ENCODE results near the gene B4GALT1.
"Not testable (repeated sequence)": the region's sequence is repeated elsewhere in the genome, so short reads cannot be mapped to it uniquely, and the experiment has no call there.

B4GALT1 gene

DNA sequence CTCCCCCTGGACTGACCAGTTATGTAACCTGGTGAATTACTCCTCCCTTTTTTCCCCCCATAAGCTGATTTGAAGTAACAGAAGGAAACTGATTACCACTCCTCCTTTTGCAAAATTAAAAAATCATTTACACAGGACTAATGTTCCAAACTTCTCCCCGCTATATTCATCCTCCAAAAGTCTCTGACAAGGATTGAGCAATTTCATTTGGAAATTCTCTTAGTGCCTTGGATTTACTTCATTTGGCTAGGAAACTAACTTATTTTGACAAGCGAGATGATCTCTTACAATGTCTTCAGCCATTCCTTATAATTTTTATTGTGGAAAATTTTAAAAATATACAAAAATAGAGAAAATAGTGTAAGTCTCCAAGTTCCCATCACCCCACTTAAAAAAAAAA is 15.4 kb upstream of the B4GALT1 start:
- no peak for DNase-seq

GRCh38 chr9:33180526-33181184 is 13.5 kb upstream of the B4GALT1 start:
- no peak for DNase-seq

DNA sequence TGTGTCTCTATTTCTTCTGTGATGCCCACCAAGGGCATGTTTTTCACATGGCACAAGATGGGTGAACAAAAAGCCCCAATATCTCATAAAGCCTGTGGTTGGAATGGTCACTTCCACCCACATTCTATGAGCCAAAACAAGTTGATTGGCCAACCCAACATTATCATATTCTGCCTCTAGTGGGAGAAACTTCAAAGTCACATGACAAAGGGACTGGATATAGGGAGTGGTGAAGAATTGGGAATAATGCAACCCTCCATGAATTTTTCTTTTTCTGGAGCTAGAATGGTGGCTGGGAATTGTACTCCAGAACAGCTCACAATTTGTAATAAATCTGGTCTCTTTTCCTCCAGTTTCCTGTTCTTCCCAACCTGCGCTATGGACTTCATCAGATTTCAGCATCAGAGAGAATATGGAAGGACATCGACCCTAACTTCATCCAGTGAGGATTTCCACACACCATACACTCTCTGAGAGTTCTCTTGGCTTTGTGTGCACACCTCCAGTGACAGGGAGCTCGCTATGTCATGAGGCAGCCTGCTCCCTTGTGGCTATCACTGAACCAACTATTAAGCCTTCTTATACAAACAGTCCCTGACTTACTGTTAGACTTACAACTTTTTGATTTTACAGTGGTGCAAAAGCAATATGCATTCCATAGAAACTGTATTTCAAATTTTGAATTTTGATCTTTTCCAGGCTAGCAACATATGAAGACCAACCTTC is 12.0 kb upstream of the B4GALT1 start:
- DNase-seq = no peak

GRCh38 chr9:33177639-33178038 is 10.5 kb upstream of the B4GALT1 start:
- no peak for DNase-seq

DNA sequence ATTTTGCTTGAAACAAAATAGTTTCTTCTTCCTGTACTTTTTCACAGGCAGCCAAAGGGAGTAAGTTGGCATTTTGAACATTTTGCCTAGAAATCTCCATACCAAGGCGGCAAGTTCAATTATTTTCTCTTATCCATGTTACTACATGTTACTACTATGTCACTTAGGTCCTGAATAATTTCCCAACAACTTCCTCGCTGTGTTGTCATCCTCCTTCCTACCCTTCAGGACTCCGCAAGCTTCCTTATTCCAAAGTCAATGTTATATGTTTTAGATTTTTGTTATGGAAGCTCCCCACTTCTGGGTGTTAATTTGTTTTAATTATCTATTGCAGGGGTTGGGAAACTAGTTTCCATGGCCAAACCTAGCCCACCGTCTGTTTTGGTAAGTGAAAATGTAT is 9.9 kb upstream of the B4GALT1 start:
- DNase-seq = no peak

DNA sequence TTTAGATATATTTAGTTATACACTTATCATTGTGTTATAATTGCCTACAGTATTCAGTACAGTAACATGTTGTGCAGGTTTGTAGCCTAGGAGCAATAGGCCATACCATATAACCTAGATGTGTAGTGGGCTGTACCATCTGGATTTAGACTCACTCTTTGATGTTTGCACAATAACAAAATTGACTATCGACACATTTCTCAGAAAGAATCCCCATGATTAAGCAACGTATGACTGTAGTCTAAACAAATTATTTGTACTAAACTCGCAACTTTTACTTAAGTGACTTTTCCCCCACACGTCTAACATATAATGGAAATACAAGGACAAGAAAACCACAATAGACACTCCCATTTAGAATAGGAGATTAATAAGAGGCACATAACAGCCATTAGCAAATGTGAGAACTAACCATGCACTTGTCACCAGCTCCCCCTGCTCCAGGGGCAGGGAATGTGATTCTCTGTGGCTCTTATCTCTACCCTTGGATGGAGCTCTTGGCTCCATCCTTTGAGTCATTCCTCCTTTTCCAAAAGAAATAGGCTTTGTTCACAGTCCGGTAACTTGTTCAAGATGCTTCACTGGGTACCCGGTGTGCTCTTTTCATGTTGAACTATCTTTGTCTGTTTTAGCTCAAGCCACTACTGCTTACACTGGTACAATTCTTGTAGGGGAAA is 8.7 kb upstream of the B4GALT1 start:
- no peak for DNase-seq

DNA sequence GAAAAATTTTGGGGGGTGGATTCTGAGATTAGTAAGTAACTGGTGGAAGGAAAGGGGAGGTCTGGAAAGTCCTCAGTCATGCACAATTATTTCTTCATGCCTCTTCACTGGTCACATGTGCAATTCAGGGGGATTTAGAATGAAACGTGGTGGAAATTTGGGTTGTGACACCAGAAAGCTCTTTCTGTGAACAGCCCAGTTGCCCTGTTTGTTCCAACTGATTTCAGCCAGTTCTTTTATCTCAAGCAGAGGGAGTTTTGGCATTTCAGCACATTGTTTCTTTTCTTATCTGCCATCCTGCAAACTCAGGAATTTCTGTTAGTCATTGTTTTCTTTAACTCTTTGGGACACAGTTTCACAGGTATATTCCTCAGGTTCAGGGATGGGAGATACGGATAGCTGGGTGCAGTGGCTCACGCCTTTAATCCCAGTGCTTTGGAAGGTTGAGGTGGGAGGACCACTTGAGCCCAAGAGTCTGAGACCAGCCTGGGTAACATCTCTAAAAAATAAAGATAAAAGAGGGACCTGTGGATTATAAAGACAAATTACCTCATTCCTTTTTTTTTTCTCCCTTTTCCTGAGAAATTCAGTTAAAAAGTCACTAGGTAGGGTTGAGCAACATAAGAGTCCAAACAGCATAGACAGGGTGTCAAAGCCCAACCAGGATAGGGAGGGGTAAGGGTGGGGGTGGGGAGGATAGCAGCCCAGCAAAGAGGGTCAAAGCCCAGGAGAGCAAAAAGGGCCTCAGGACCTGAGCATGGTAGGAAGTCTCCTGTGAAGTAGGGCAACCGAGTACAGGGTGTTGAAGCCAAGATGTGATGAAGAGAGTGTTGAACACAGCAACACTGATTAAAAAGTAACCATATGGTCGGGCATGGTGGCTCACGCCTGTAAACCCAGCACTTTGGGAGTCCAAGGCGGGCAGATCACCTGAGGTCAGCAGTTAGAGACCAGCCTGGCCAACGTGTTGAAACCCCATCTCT is 5.4 kb upstream of the B4GALT1 start:
- no peak for DNase-seq

- peak; percentile 69 for DNase-seq
These were observed 3.6 kb upstream of the B4GALT1 start for GRCh38 chr9:33170464-33171415.

DNA sequence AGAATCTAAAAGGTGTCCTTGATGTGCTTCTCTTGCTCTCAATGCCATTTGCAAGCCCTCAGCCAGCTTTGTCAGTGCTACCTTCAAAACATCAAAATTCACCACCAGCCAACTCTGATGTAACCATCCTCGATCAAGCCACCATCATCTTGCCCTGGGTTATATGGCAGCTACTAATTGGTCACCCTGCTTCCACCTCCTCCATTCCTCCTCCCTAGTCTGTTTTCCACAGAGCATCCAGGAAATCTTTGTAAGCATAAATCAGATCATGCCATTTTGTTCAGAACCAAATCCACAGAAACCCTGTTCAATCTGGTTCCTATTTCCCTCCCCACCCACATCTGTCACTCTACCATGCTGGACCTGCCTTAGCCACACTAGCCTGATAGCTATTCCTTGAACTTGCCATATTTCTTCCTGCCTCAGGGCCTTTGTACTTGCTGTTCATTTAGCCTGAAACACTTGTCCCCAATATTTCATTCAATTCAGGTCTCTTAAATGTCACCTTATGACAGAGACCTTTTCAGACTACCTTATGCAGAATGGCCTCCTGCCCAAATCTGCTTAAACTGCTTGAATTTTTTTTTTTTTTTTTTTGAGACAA is 1.9 kb upstream of the B4GALT1 start:
- DNase-seq = no peak

GRCh38 chr9:33167972-33168461 is 881 bp upstream of the B4GALT1 start:
- peak; percentile 44 for DNase-seq

GRCh38 chr9:33166231-33167083 is 679 bp downstream of the B4GALT1 start:
- DNase-seq = peak; percentile 48

GRCh38 chr9:33165263-33166151 is 1.6 kb downstream of the B4GALT1 start:
- DNase-seq = peak; percentile 54

DNA sequence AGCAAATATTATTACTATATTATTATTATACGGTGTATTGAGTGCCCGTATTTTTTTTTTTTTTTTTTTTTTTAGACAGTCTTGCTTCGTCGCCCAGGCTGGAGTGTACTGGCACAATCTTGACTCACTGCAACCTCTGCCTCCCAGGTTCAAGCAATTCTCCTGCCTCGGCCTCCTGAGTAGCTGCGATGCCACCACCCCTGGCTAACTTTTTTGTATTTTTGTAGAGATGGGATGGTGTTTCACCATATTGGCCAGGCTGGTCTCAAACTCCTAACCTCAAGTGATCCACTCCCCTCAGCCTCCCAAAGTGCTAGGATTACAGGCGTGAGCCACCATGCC is 2.2 kb downstream of the B4GALT1 start:
- DNase-seq = not testable (repeated sequence)

DNA sequence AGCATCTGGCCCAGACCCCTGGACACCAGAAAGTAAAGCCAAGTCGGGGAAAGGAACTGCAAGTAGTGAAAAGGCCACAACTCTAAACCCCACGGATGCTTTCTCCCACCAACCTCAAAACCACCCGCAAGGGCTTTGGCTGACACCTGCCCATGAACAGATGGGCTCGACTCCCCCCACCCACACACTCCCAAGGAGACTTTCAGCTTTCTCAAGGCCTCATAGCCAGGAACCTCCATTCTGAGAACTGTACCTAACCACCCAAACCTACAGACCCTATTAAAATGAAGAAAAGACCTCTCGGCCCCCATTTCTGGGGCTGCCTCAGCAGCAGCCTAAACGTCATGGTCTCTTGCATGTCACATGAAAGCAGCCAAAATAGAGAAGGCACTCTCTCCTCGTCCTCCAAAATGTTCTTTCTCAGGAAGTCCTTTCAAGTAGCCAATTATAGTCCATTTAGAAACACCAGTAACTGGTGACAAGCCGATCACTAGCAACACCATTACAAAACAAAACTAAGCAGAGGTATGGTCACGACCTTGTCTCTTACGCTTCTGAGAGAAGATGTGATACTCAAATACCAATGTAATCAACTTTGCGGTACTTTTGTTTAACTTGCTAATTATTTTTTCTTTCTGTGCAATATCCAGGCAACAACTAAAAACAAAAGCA is 2.9 kb downstream of the B4GALT1 start:
- peak; percentile 63 for DNase-seq

GRCh38 chr9:33163433-33164137 is 3.6 kb downstream of the B4GALT1 start:
- DNase-seq = no peak

DNA sequence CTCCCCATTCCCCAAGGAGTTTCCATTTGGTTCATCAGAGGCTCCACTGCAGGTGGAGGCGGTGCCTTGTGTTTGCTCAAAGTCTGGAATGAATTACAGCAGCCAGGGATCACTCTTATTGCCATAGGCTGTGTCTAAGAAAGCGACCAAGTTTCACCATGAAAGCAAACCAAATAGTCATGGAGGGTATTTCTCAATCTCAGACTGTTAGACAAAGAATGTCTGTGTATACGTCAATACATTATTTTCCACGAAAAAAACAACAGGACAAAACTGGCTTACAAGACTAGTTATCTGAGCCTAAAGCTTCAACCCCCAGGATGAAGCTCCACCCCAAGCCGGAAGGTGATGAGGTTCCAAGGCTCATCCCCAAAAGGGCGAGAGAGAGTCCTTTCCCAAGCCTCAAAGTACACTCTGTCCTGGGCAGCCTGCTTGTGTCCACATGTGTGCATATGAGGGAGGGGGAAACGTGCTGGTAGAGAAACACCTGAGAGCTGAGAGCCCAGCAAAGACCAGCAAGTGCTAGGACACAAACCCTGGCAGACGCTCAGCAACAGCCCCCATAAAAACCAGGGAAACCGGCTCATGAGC is 4.3 kb downstream of the B4GALT1 start:
- no peak for DNase-seq

DNA sequence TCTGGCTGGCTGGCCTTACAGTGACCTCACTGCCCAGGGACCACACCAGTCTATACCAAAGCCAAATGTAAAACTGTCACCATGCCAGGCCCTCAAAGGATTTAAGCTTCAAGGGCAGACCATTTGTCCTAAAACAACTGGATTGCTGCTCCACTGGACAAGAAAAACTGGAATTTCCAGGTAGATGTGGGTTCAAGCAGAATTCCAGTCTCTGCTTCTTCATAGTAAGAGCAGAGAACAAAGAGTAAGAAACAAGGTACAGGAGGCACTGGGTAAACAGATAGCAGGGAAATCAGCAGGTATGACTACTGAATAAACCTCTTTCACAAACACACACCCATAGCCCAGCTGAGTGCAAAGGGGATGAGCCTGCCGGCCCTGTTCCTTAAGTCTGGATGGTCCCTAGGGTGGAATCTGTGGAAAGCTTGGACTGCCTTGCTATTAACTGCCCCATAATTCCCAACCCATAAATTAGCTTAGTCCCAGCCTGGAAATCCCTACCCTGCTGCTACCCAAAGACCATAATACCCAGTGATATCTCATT is 5.5 kb downstream of the B4GALT1 start:
- no peak for DNase-seq
